B cell (primary cell): ENCODE measurements around the gene NUP62. TPM values are rescaled to one million over a fixed set of nuclear protein-coding genes. Genes with fewer than 3 reads are reported as not detected.

Source experiments
- ATAC-seq: fragments of 200-7000 bp; cut with Tn5 transposase; one replicate; pipeline ENCODE4 v1.10.0; 2021; ENCODE audit warnings: low read depth, mild to moderate bottlenecking, moderate number of reproducible peaks, moderate library complexity
- CTCF ChIA-PET: fragments of 350-600 bp; sonication (Branson Sonifier 250); formaldehyde crosslinking; loops from one replicate; lab custom pipeline; 2021; ENCODE audit warnings: antibody characterized with exemption, inconsistent platforms; lab: Charles Lee
- POLR2A ChIA-PET: fragments of 350-600 bp; sonication (Branson Sonifier 250); formaldehyde crosslinking; loops from one replicate; lab custom pipeline; 2021; ENCODE audit warnings: antibody characterized with exemption; lab: Charles Lee
- DNase-seq: peaks from one replicate; pipeline ENCODE4 v3.0.0; 2013
- H2AFZ ChIP-seq: 2 replicates; pipeline ENCODE4 v1.6.1; 2012; ENCODE audit warnings: mild to moderate bottlenecking, low read depth, low read length; ENCODE audit not compliant: insufficient read depth, poor library complexity, severe bottlenecking
- H3K27ac ChIP-seq, 2 donors: 1 replicate in 1 of 2; 2 replicates in 1 of 2; pipeline ENCODE4 v1.5.1; 2012 to 2013; ENCODE audit warnings: low read length in 2 of 2, mild to moderate bottlenecking in 2 of 2, moderate library complexity in 1 of 2
- H3K27me3 ChIP-seq, 4 experiments: fragments of 200-600 bp in 1 of 4; sonication (generic) in 1 of 4; replicated peaks in 1 of 4; 1 replicate in 2 of 4; 2 replicates in 2 of 4; pipeline versions ENCODE4 v1.6.1 to v1.7.0; 2013 to 2016; ENCODE audit warnings: low read length in 3 of 4, mild to moderate bottlenecking in 2 of 4, mixed read lengths in 1 of 4, moderate library complexity in 1 of 4; ENCODE audit not compliant: insufficient read depth in 4 of 4, control insufficient read depth in 3 of 4; ENCODE audit errors: control extremely low read depth in 1 of 4
- H3K36me3 ChIP-seq, 2 experiments: replicated peaks in 1 of 2; 1 replicate in 1 of 2; 2 replicates in 1 of 2; pipeline versions ENCODE4 v1.6.1 to v1.7.1; 2013; ENCODE audit warnings: low read length in 1 of 2; ENCODE audit not compliant: insufficient read depth in 2 of 2, control insufficient read depth in 1 of 2; ENCODE audit errors: control extremely low read depth in 1 of 2, extremely low read depth in 1 of 2
- H3K4me1 ChIP-seq, 2 donors: fragments of 200-600 bp in 1 of 2; sonication (generic) in 1 of 2; 1 replicate in 1 of 2; 2 replicates in 1 of 2; pipeline versions ENCODE4 v1.5.1 to v1.6.1; 2013 to 2017; ENCODE audit warnings: low read length in 2 of 2; ENCODE audit not compliant: control insufficient read depth in 2 of 2, insufficient read depth in 2 of 2
- H3K4me2 ChIP-seq: replicated peaks from 2 replicates; pipeline ENCODE3; 2012; ENCODE audit warnings: mild to moderate bottlenecking, low read depth, low read length; ENCODE audit not compliant: poor library complexity, severe bottlenecking
- H3K4me3 ChIP-seq, 5 experiments: fragments of 200-600 bp in 1 of 5; sonication (generic) in 1 of 5; 1 replicate in 3 of 5; 2 replicates in 2 of 5; pipeline versions ENCODE4 v1.5.1 to v1.7.0; 2011 to 2016; ENCODE audit warnings: low read length in 4 of 5, mild to moderate bottlenecking in 4 of 5, low read depth in 2 of 5, control low read depth in 1 of 5, moderate library complexity in 1 of 5; ENCODE audit not compliant: insufficient read depth in 1 of 5; ENCODE audit errors: control extremely low read depth in 1 of 5, extremely low read depth in 1 of 5
- H3K79me2 ChIP-seq: fragments of 200-600 bp; sonication (generic); one replicate; pipeline ENCODE4 v1.6.0; 2016; ENCODE audit warnings: low read length; ENCODE audit not compliant: control insufficient read depth, insufficient read depth
- H3K9ac ChIP-seq: fragments of 200-600 bp; sonication (generic); 2 replicates; pipeline ENCODE4 v1.6.1; 2017; ENCODE audit warnings: mild to moderate bottlenecking, low read length, moderate library complexity
- H3K9me3 ChIP-seq, 3 donors: one replicate each; pipeline versions ENCODE4 v1.6.1 to v1.7.1; 2013; ENCODE audit warnings: low read length in 2 of 3; ENCODE audit not compliant: control insufficient read depth in 2 of 3, insufficient read depth in 1 of 3; ENCODE audit errors: control extremely low read depth in 1 of 3
- H4K20me1 ChIP-seq: 2 replicates; pipeline ENCODE4 v1.6.0; 2012; ENCODE audit warnings: mild to moderate bottlenecking, low read length; ENCODE audit not compliant: insufficient read depth, control insufficient read depth, poor library complexity, severe bottlenecking
- H3K27ac Mint-ChIP-seq: one replicate; pipeline ENCODE4 v1.8.0; 2021; ENCODE audit warnings: mixed read lengths
- H3K27me3 Mint-ChIP-seq: one replicate; pipeline ENCODE4 v1.8.0; 2021; ENCODE audit warnings: mixed read lengths
- H3K4me1 Mint-ChIP-seq: one replicate; pipeline ENCODE4 v1.8.0; 2021; ENCODE audit warnings: mixed read lengths
- H3K4me3 Mint-ChIP-seq: one replicate; pipeline ENCODE4 v1.8.0; 2021; ENCODE audit warnings: mixed read lengths
- H3K9me3 Mint-ChIP-seq: one replicate; pipeline ENCODE4 v1.8.0; 2022; ENCODE audit warnings: mixed read lengths; ENCODE audit not compliant: insufficient read depth
- EZH2 ChIP-seq: IDR thresholded peaks from 2 replicates; pipeline ENCODE4 v1.6.1; 2012; ENCODE audit warnings: borderline replicate concordance, low read depth, mild to moderate bottlenecking, moderate library complexity, low read length; ENCODE audit not compliant: insufficient read depth, poor library complexity, severe bottlenecking
- WGBS: methylation state at CpG from one replicate; pipeline ENCODE4 v1.1.5; 2013; ENCODE audit warnings: missing lambda C conversion rate; ENCODE audit not compliant: insufficient coverage; 5-methylcytosine and 5-hydroxymethylcytosine counted together
- intact Hi-C: fragments of 100-400 bp; cut with micrococcal nuclease; formaldehyde crosslinking; loops from one replicate; pipeline ENCODE4 v1.10.0; 2022
- polyA plus RNA-seq: library from polyadenylated mRNA; depleted of rRNA; stranded (reverse); fragments of >200 nt; gene quantifications from 2 replicates; pipeline ENCODE4 v1.2.3, GENCODE V29; 2012
- total RNA-seq, 2 donors: library from RNA; stranded (reverse); fragments of 120-200 nt in 1 of 2; gene quantifications; 1 replicate in 1 of 2; 2 replicates in 1 of 2; pipeline versions ENCODE4 v1.2.3 to v1.2.4, GENCODE V29; 2013 to 2022
- TF ChIP-seq, protein P1 (sequence below): fragments of 200-600 bp; IDR thresholded peaks from one replicate; pipeline ENCODE4 v1.8.0; 2022; ENCODE audit warnings: antibody characterized with exemption, mild to moderate bottlenecking

Gene NUP62
- total and polyA plus RNA-seq, 2 donors (not counting 1 experiment from before 2014, with no cell fraction given): 25.2 to 75.7 TPM

- peak within 1 kb of the TSS; percentile 94 to 98 for H3K27ac ChIP-seq
- H3K9ac ChIP-seq: peak within 1 kb of the TSS; percentile 99
- H4K20me1 ChIP-seq: peaks cover 40% of the 10 kb centered on the region
- H2AFZ ChIP-seq: peak within 1 kb of the TSS; percentile 83
- ChIA-PET CTCF (interaction anchor here (0.9 to 1.5 kb wide), 5 partner anchors 17 to 110 kb away, joined by 3 to 4 read pairs (median 3); partner anchors contain the start of genes FUZ and NUP62), POLR2A (interaction anchor here (0.6 to 2.6 kb wide), 19 partner anchors 8 to 1258 kb away, joined by 3 to 30 read pairs (median 6); partner anchors contain the start of genes AP2A1, ATF5, FUZ and IL4I1)
- intact Hi-C loops: loop anchor here (1.0 to 2.0 kb wide), 9 partner anchors 8 to 1004 kb away; partner anchors contain the start of genes ATF5, FUZ, NUP62 and PPP1R15A
- Mint-ChIP-seq H3K4me1 (peaks cover 21% of the 10 kb centered on the region), H3K9me3 (no peaks in the 10 kb centered on the region), H3K4me3 (no peak within 1 kb of the TSS), H3K27me3 (no peaks in the 10 kb centered on the region), H3K27ac (no peak within 1 kb of the TSS)
- peaks cover 12 to 20% of the 10 kb centered on the region in 2 donors for H3K4me1 ChIP-seq
- H3K36me3 ChIP-seq: peaks cover 0 to 36% of the 10 kb centered on the region in 2 experiments
- peak within 1 kb of the TSS; percentile 93 for H3K4me2 ChIP-seq
- no peaks in the 10 kb centered on the region for H3K27me3 ChIP-seq
- TF ChIP-seq, protein P1, sequence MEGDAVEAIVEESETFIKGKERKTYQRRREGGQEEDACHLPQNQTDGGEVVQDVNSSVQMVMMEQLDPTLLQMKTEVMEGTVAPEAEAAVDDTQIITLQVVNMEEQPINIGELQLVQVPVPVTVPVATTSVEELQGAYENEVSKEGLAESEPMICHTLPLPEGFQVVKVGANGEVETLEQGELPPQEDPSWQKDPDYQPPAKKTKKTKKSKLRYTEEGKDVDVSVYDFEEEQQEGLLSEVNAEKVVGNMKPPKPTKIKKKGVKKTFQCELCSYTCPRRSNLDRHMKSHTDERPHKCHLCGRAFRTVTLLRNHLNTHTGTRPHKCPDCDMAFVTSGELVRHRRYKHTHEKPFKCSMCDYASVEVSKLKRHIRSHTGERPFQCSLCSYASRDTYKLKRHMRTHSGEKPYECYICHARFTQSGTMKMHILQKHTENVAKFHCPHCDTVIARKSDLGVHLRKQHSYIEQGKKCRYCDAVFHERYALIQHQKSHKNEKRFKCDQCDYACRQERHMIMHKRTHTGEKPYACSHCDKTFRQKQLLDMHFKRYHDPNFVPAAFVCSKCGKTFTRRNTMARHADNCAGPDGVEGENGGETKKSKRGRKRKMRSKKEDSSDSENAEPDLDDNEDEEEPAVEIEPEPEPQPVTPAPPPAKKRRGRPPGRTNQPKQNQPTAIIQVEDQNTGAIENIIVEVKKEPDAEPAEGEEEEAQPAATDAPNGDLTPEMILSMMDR: no peak
- no peak for TF ChIP-seq EZH2
- DNase-seq (peak; percentile 100), ATAC-seq (peak; percentile 65)
- no peaks in the 10 kb centered on the region for H3K9me3 ChIP-seq
- under 1% methylated on average over 60 of the region's 61 CpGs for WGBS
- H3K4me3 ChIP-seq: peak within 1 kb of the TSS; percentile 85 to 96 (median 95)
- peaks cover 36% of the 10 kb centered on the region for H3K79me2 ChIP-seq
Measured at GRCh38 chr19:49877020-49877878, 52.1 kb downstream of the NUP62 start, which contains the start of the genes AKT1S1 and TBC1D17. AKT1S1 (minus strand) TSS chr19:49877355; CDS start chr19:49873295, 4,060 bp downstream. TBC1D17 (plus strand) TSS chr19:49877702; CDS start chr19:49877724, 22 bp downstream.
